PC-3 (cell line): Measurements from ENCODE around the gene ZFP37. TPM values are rescaled to one million over a fixed set of nuclear protein-coding genes. Genes with fewer than 3 reads are reported as not detected.

Experiments used
- ATAC-seq: fragments of 200-7000 bp; cut with Tn5 transposase; 2 replicates; pipeline ENCODE4 v1.9.1; 2020; ENCODE audit warnings: mild to moderate bottlenecking, moderate library complexity
- BruUV-seq: library from RNA; stranded (reverse); fragments of 400-500 nt; replicated peaks from 2 replicates; lab custom pipeline; 2021; lab: Mats Ljungman, UMichigan
- CTCF ChIA-PET: fragments of 300-600 bp; sonication (Branson Sonifier 250); formaldehyde crosslinking; loops from one replicate; lab custom pipeline; 2022; ENCODE audit warnings: antibody characterized with exemption; lab: Charles Lee
- POLR2A ChIA-PET: fragments of 300-600 bp; sonication (Branson Sonifier 250); formaldehyde crosslinking; loops from one replicate; lab custom pipeline; 2022; ENCODE audit warnings: antibody characterized with exemption; ENCODE audit not compliant: unreplicated experiment; lab: Charles Lee
- DNase-seq: peaks from one replicate; pipeline ENCODE4 v3.0.0-alpha.2; 2015
- H2AFZ ChIP-seq: fragments of 300-600 bp; sonication (generic); 2 replicates; pipeline ENCODE4 v1.6.0; 2016; ENCODE audit warnings: antibody characterized with exemption, low read length
- H3F3A ChIP-seq: fragments of 300-600 bp; sonication (generic); one replicate; pipeline ENCODE4 v1.6.0; 2017; ENCODE audit warnings: antibody characterized with exemption, low read length, control low read depth, mild to moderate bottlenecking; ENCODE audit not compliant: unreplicated experiment
- H3K27ac ChIP-seq: fragments of 300-600 bp; sonication (generic); 2 replicates; pipeline ENCODE4 v1.5.1; 2016; ENCODE audit warnings: mild to moderate bottlenecking, low read length
- H3K27me3 ChIP-seq: fragments of 300-600 bp; sonication (generic); 2 replicates; pipeline ENCODE4 v1.6.1; 2016; ENCODE audit warnings: low read length, mixed read lengths
- H3K36me3 ChIP-seq: fragments of 300-600 bp; sonication (generic); 2 replicates; pipeline ENCODE4 v1.6.1; 2016; ENCODE audit warnings: low read depth, mixed run types, low read length, mixed read lengths
- H3K4me1 ChIP-seq: fragments of 300-600 bp; sonication (generic); 2 replicates; pipeline ENCODE4 v1.5.1; 2016; ENCODE audit warnings: low read length; ENCODE audit not compliant: insufficient read depth
- H3K4me2 ChIP-seq: fragments of 300-600 bp; sonication (generic); 2 replicates; pipeline ENCODE4 v1.6.0; 2016; ENCODE audit warnings: low read length
- H3K4me3 ChIP-seq: fragments of 300-600 bp; sonication (generic); 2 replicates; pipeline ENCODE4 v1.5.1; 2016; ENCODE audit warnings: mild to moderate bottlenecking, low read length, mixed read lengths
- H3K79me2 ChIP-seq: fragments of 300-600 bp; sonication (generic); 2 replicates; pipeline ENCODE4 v1.6.1; 2017; ENCODE audit warnings: low read length, mixed read lengths
- H3K9ac ChIP-seq: fragments of 300-600 bp; sonication (generic); 2 replicates; pipeline ENCODE4 v1.6.0; 2016; ENCODE audit warnings: mild to moderate bottlenecking, low read length
- H3K9me2 ChIP-seq: fragments of 300-600 bp; sonication (generic); replicated peaks from 2 replicates; pipeline ENCODE4 v1.6.1; 2016; ENCODE audit warnings: mixed run types, low read length, mixed read lengths
- H3K9me3 ChIP-seq: fragments of 300-600 bp; sonication (generic); 2 replicates; pipeline ENCODE4 v1.6.1; 2016; ENCODE audit warnings: low read length, mixed read lengths
- H4K20me1 ChIP-seq: fragments of 300-600 bp; sonication (generic); 2 replicates; pipeline ENCODE4 v1.6.1; 2016; ENCODE audit warnings: low read length, mixed read lengths
- CTCF ChIP-seq: fragments of 300-600 bp; sonication (generic); conservative IDR thresholded peaks from 2 replicates; pipeline ENCODE4 v1.5.1; 2017; ENCODE audit warnings: antibody characterized with exemption, low read depth, mild to moderate bottlenecking, low read length
- EZH2 ChIP-seq: fragments of 300-600 bp; sonication (generic); IDR thresholded peaks from one replicate; pipeline ENCODE4 v1.6.1; 2017; ENCODE audit warnings: antibody characterized with exemption, mild to moderate bottlenecking, low read length; ENCODE audit not compliant: unreplicated experiment
- EZH2phosphoT487 ChIP-seq: fragments of 300-600 bp; sonication (generic); IDR thresholded peaks from 2 replicates; pipeline ENCODE4 v1.6.1; 2018; ENCODE audit warnings: mild to moderate bottlenecking, antibody characterized with exemption, low read length, borderline replicate concordance
- intact Hi-C: fragments of 100-400 bp; cut with micrococcal nuclease; formaldehyde crosslinking; loops from 2 replicates; pipeline ENCODE4 v1.9.0; 2023
- total RNA-seq: library from RNA; depleted of rRNA; stranded (reverse); fragments of >200 nt; gene quantifications from 2 replicates; pipeline ENCODE4 v1.2.3, GENCODE V29; 2014

The ZFP37 gene
- total RNA-seq, 1 experiment from 2014 or later, result not detected

GRCh38 chr9:113018247-113018646 lies 38.3 kb downstream of the ZFP37 start:
- Histone ChIP-seq H3K4me3 (no peak overlapping the region), H3K9ac (no peak overlapping the region), H3K9me2 (no peaks in the 10 kb centered on the region), H3K4me1 (no peaks in the 10 kb centered on the region), H3K27ac (no peak overlapping the region), H4K20me1 (no peaks in the 10 kb centered on the region), H3K9me3 (0 out of 2 replicates have a peak, but pooled peaks cover 6% of the 10 kb centered on the region), H3K27me3 (no peaks in the 10 kb centered on the region), H3K4me2 (no peak overlapping the region), H3K79me2 (no peaks in the 10 kb centered on the region), H3K36me3 (no peaks in the 10 kb centered on the region), H2AFZ (no peak overlapping the region), H3F3A (no peaks in the 10 kb centered on the region)
- ChIA-PET POLR2A (no interaction called here), CTCF (no interaction called here)
- BruUV-seq, result no TSS peak
- ATAC-seq (no peak), DNase-seq (no peak)
- intact Hi-C loops, result no loop called here
- TF ChIP-seq EZH2 (no peak), CTCF (no peak), EZH2phosphoT487 (no peak)

- Histone ChIP-seq H3K79me2 (no peaks in the 10 kb centered on the region), H3K4me3 (no peak overlapping the region), H3K36me3 (no peaks in the 10 kb centered on the region), H3K4me2 (no peak overlapping the region), H3K9me3 (no peaks in the 10 kb centered on the region), H3F3A (no peaks in the 10 kb centered on the region), H3K4me1 (no peaks in the 10 kb centered on the region), H2AFZ (no peak overlapping the region), H4K20me1 (no peaks in the 10 kb centered on the region), H3K9ac (no peak overlapping the region), H3K27ac (no peak overlapping the region), H3K27me3 (no peaks in the 10 kb centered on the region), H3K9me2 (no peaks in the 10 kb centered on the region)
- TF ChIP-seq EZH2 (no peak), EZH2phosphoT487 (no peak), CTCF (no peak)
- BruUV-seq, result no TSS peak
- DNase-seq (no peak), ATAC-seq (no peak)
- intact Hi-C loops, result no loop called here
- ChIA-PET POLR2A (no interaction called here), CTCF (no interaction called here)
Observed at GRCh38 chr9:113012492-113012891, 44.0 kb downstream of the ZFP37 start.

- ChIA-PET POLR2A (no interaction called here), CTCF (no interaction called here)
- H3F3A ChIP-seq, result no peaks in the 10 kb centered on the region
- H3K9me2 ChIP-seq, result no peaks in the 10 kb centered on the region
- H3K9ac ChIP-seq, result no peak within 1 kb of the TSS
- ATAC-seq (no peak), DNase-seq (no peak)
- H2AFZ ChIP-seq, result no peak within 1 kb of the TSS
- H3K4me2 ChIP-seq, result no peak within 1 kb of the TSS
- H3K4me1 ChIP-seq, result no peaks in the 10 kb centered on the region
- no peaks in the 10 kb centered on the region for H3K27me3 ChIP-seq
- H3K4me3 ChIP-seq, result no peak within 1 kb of the TSS
- H3K36me3 ChIP-seq, result no peaks in the 10 kb centered on the region
- intact Hi-C loops, result no loop called here
- H3K9me3 ChIP-seq, result no peaks in the 10 kb centered on the region
- no peaks in the 10 kb centered on the region for H4K20me1 ChIP-seq
- H3K27ac ChIP-seq, result no peak within 1 kb of the TSS
- H3K79me2 ChIP-seq, result no peaks in the 10 kb centered on the region
- no TSS peak for BruUV-seq
- TF ChIP-seq CTCF (no peak), EZH2 (no peak), EZH2phosphoT487 (no peak)
Observed at GRCh38 chr9:113011911-113012381, 44.6 kb downstream of the ZFP37 start, which contains the start of gene ZNF883. Gene ZNF883, minus strand, starts transcription at chr9:113012192.
